Muscle of leg (tissue), 16 donors: ENCODE results near the gene RBMY1A1. TPM values are rescaled to one million over a fixed set of nuclear protein-coding genes. Genes with fewer than 3 reads are reported as not detected.
"Not testable (repeated sequence)": the region's sequence is repeated elsewhere in the genome, so short reads cannot be mapped to it uniquely, and the experiment has no call there.

Experiments
- DNase-seq: peaks from one replicate; pipeline ENCODE4 v3.0.0; 2013
- H3K27ac ChIP-seq: one replicate; pipeline ENCODE4 v1.5.1; 2013; ENCODE audit warnings: mild to moderate bottlenecking, low read length, control low read depth
- H3K27me3 ChIP-seq: one replicate; pipeline ENCODE4 v1.6.1; 2013; ENCODE audit warnings: low read length; ENCODE audit not compliant: control insufficient read depth, insufficient read depth
- H3K36me3 ChIP-seq: one replicate; pipeline ENCODE4 v1.6.1; 2013; ENCODE audit warnings: low read length; ENCODE audit not compliant: control insufficient read depth, insufficient read depth
- H3K4me1 ChIP-seq: one replicate; pipeline ENCODE4 v1.6.1; 2013; ENCODE audit warnings: low read length; ENCODE audit not compliant: control insufficient read depth, insufficient read depth
- H3K4me3 ChIP-seq: one replicate; pipeline ENCODE4 v1.5.1; 2013; ENCODE audit warnings: low read length, control low read depth
- H3K9me3 ChIP-seq: replicated peaks from 2 replicates; pipeline ENCODE4 v1.6.1; 2013; ENCODE audit warnings: low read depth, low read length; ENCODE audit not compliant: control insufficient read depth
- WGBS: methylation state at CpG from one replicate; pipeline ENCODE4 v1.1.5; 2013; ENCODE audit warnings: missing lambda C conversion rate; ENCODE audit not compliant: insufficient coverage; 5-methylcytosine and 5-hydroxymethylcytosine counted together
- long read RNA-seq, 11 donors: transcript quantifications; one replicate each; lab custom pipeline, GENCODE V29; 2026
- polyA plus RNA-seq, 8 donors: library from polyadenylated mRNA; unstranded; fragments of 120-200 nt; gene quantifications; one replicate each; pipeline versions ENCODE4 v1.2.1 to v1.2.3, GENCODE V29; 2013; ENCODE audit warnings: inconsistent platforms in 1 of 8, low replicate concordance in 1 of 8; ENCODE audit not compliant: insufficient read length in 8 of 8, insufficient read depth in 1 of 8
- total RNA-seq: library from RNA; stranded (reverse); fragments of 120-200 nt; gene quantifications from one replicate; pipeline ENCODE4 v1.2.4, GENCODE V29; 2013

RBMY1A1 gene
- not detected for total RNA-seq
- not detected for polyA plus RNA-seq
- long read RNA-seq, donor 1 = 0 reads
- long read RNA-seq, donor 2 = 0 reads
- long read RNA-seq, donor 3 = 0 reads
- long read RNA-seq, donor 4 = 0 reads
- long read RNA-seq, donor 5 = 0 reads
- long read RNA-seq, donor 6 = 0 reads
- long read RNA-seq, donor 7 = 0 reads
- long read RNA-seq, donor 8 = 0 reads
- long read RNA-seq, donor 9 = 0 reads
- long read RNA-seq, donor 10 = 0 reads
- long read RNA-seq, donor 11 = 0 reads

DNA sequence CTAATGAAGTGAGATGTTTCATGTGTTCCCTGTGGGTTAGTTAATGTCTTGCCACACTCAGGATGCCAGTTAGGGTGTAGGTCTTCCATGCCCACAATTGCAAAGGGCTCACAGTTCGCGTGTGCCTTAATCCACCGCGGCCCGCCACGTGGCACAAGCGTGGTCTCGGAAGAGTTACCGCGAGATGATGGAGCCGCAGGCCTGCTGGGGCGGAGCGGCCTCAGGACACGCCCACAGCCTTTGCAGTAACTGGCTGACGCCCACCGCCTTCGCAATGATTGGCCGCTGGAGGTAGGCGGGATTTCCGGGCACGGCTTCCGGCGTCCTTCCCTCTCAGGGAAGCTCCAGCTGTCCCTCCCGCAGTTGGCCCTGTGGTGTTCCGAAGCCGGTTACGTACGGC, at the start of gene RBMY1A1:
Gene RBMY1A1 (plus strand): TSS at position 301 of the 400 bp plus-strand sequence. CDS start 2,013 bp downstream, outside the sequence.
- H3K9me3 ChIP-seq, H3K4me1 ChIP-seq, DNase-seq, H3K27me3 ChIP-seq, H3K36me3 ChIP-seq, H3K27ac ChIP-seq, H3K4me3 ChIP-seq: not testable (repeated sequence)
- WGBS = no CpG with 5 or more reads among the region's 28 CpGs

DNA sequence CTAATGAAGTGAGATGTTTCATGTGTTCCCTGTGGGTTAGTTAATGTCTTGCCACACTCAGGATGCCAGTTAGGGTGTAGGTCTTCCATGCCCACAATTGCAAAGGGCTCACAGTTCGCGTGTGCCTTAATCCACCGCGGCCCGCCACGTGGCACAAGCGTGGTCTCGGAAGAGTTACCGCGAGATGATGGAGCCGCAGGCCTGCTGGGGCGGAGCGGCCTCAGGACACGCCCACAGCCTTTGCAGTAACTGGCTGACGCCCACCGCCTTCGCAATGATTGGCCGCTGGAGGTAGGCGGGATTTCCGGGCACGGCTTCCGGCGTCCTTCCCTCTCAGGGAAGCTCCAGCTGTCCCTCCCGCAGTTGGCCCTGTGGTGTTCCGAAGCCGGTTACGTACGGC, 23.6 kb upstream of the RBMY1A1 start, which contains the start of gene RBMY1B:
Gene RBMY1B (plus strand): TSS at position 301 of the 400 bp plus-strand sequence. CDS start 2,013 bp downstream, outside the sequence.
- not testable (repeated sequence) for DNase-seq, H3K4me1 ChIP-seq, H3K4me3 ChIP-seq, H3K9me3 ChIP-seq, H3K27ac ChIP-seq, H3K36me3 ChIP-seq, H3K27me3 ChIP-seq
- no CpG with 5 or more reads among the region's 28 CpGs for WGBS

DNA sequence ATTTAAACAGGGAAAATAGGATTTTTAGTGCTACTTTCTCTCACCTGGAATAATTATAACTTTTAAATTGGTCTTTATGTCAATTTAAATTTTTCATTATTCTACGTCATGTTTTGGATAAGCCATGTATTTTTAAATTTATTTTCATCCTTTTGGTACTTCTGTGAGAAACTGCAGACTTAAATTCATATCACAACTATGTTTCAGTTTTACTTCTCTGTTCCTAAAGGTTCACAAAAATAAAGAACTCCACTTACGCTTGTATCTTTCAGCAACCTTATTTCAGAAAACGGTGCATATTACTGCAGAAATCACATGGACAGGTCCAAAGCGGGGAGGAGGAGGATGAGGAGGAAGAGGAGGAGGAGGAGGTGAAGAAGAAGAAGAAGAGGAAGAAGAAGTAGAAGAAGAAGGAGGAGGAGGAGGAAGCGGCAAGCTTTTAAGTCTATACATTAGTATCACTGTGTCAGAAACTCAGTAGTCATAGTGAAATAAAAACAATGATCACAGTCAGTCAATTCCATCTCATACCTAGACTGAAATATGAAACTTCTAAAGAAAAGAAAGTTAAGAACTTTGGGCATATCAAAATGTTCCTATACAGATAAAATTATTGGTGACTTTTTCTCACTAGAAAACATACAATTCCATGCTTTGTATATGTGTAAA, 24.8 kb downstream of the RBMY1A1 start:
- WGBS = no CpG with 5 or more reads among the region's 5 CpGs
- not testable (repeated sequence) for H3K4me1 ChIP-seq, H3K27ac ChIP-seq, DNase-seq, H3K9me3 ChIP-seq, H3K27me3 ChIP-seq, H3K4me3 ChIP-seq, H3K36me3 ChIP-seq

DNA sequence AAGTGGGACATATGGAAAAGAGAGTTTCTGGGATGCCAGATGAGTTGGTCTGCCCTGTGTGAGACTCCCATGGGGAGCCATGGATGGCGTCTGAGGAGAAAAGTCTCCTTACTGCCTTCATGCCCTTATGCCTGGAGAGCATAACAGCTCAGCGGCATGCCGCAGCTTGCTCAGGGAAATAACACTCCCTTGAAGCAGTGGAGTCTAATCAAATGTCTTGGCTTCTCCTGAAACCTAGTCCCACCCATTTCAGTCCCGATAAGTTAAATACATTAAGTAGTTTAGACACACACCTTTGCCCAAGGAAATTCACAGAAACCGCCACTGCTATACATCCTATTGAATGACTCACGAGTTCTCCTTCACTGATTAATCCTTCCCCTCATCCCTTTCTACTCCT, 50.8 kb downstream of the RBMY1A1 start:
- Histone ChIP-seq H3K4me1 (no peaks in the 10 kb centered on the region), H3K4me3 (no peak overlapping the region), H3K27me3 (no peaks in the 10 kb centered on the region), H3K36me3 (no peaks in the 10 kb centered on the region), H3K9me3 (no peaks in the 10 kb centered on the region), H3K27ac (no peak overlapping the region)
- no CpG with 5 or more reads among the region's 6 CpGs for WGBS
- DNase-seq = no peak

DNA sequence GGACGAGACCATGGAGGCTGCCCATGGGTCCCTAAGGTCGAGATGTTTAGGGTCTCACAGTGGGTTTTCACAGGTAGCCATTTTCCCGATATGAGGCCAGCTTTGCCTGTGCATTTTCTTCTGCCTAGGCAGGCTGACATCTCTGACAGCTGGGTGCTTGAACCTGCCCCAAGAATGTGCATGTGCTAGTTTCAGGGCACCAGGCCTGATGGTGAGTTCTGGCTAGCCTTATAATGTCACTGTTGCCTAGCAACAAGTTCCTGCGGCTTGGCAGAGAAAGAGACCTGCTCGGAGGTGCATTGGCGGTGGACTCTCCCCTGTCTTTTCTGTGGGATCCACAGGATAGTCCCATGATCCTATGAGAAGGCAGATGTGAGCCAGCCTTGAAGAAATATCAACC, 51.8 kb downstream of the RBMY1A1 start:
- H3K4me3 ChIP-seq, H3K36me3 ChIP-seq, H3K9me3 ChIP-seq, H3K27me3 ChIP-seq, DNase-seq, H3K4me1 ChIP-seq, H3K27ac ChIP-seq: not testable (repeated sequence)
- no CpG with 5 or more reads among the region's 6 CpGs for WGBS

DNA sequence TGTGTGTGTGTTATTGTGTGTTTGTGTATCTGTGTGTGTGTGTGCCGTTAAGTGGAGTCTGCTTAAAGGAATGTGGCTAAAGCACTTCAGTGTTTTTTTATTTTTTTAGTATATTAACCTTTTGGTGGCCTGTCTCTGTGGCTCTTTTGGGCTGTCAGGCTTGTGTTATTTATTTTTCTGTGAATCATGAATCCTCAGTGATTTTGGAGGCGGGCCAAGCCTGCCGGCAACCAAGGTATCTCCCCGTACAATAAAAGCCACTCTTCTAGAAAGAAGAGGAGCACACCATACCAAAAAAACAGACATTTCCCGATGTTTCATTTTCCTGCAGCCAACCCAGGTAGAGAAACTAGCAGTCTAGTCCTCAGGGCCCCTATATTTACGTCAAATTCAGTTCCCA, 57.4 kb downstream of the RBMY1A1 start:
- Histone ChIP-seq H3K36me3 (no peaks in the 10 kb centered on the region), H3K4me1 (no peaks in the 10 kb centered on the region), H3K4me3 (no peak overlapping the region), H3K27me3 (no peaks in the 10 kb centered on the region), H3K9me3 (no peaks in the 10 kb centered on the region), H3K27ac (no peak overlapping the region)
- DNase-seq = no peak
- WGBS = no CpG with 5 or more reads among the region's 6 CpGs

DNA sequence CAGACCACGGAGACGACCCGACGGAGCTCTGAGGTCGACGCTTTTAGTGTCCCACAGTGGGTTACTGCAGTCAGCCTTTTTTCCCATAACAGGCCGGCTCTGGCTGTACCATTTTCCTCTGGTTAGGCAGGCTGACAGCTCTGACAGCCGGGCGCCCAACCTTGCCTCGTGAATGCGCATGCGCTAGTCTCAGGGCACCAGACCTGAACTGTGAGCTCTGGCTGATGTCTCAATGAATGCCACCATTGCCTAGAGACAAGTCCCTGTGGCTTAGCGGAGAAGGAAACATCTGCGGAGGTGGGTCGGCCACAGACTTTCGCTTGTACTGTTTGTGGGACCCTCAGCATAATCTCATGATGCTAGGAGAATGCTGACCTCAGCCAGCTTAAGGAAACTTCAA, 61.6 kb downstream of the RBMY1A1 start:
- not testable (repeated sequence) for H3K4me1 ChIP-seq, H3K4me3 ChIP-seq, DNase-seq, H3K27ac ChIP-seq, H3K36me3 ChIP-seq, H3K27me3 ChIP-seq, H3K9me3 ChIP-seq
- WGBS = no CpG with 5 or more reads among the region's 16 CpGs

Other genes with a start within 250 kb of the RBMY1A1 start
- not detected for gene RBMY1B, start 23.5 kb upstream of the RBMY1A1 start, total RNA-seq
- not detected for gene RBMY1B, start 23.5 kb upstream of the RBMY1A1 start, polyA plus RNA-seq